Right lobe of liver (tissue), 6 donors: Measurements from ENCODE around the gene KASH5. TPM values are rescaled to one million over a fixed set of nuclear protein-coding genes. Genes with fewer than 3 reads are reported as not detected.

Experiments used
- ATAC-seq, 4 donors: fragments of 200-7000 bp; cut with Tn5 transposase; one replicate each; pipeline ENCODE4 v1.9.1; 2020; ENCODE audit warnings: mild to moderate bottlenecking in 4 of 4, moderate library complexity in 4 of 4
- DNase-seq, 3 donors: peaks; one replicate each; pipeline ENCODE4 v3.0.0-alpha.2; 2020
- H3K27ac ChIP-seq, 3 donors: fragments of 200-600 bp; one replicate each; pipeline ENCODE4 v1.8.0; 2022
- H3K27me3 ChIP-seq, 2 donors: fragments of 200-600 bp; one replicate each; pipeline ENCODE4 v1.8.0; 2022
- H3K36me3 ChIP-seq, 4 donors: fragments of 200-600 bp; sonication (generic) in 1 of 4; one replicate each; pipeline versions ENCODE4 v1.5.1 to v1.8.0; 2017 to 2022; ENCODE audit warnings: control low read depth in 1 of 4
- H3K4me1 ChIP-seq, 4 donors: fragments of 200-600 bp; sonication (generic) in 1 of 4; one replicate each; pipeline versions ENCODE4 v1.5.1 to v1.8.0; 2017 to 2022; ENCODE audit warnings: control low read depth in 1 of 4
- H3K4me3 ChIP-seq, 3 donors: fragments of 200-600 bp; one replicate each; pipeline ENCODE4 v1.8.0; 2022
- H3K9me3 ChIP-seq, 4 donors: fragments of 200-600 bp; sonication (generic) in 1 of 4; one replicate each; pipeline versions ENCODE4 v1.5.1 to v1.8.0; 2017 to 2022; ENCODE audit warnings: control low read depth in 1 of 4
- POLR2A ChIP-seq: fragments of 450-650 bp; IDR thresholded peaks from one replicate; pipeline ENCODE4 v1.6.1; 2017; ENCODE audit warnings: antibody characterized with exemption, mild to moderate bottlenecking
- WGBS: methylation state at CpG from one replicate; pipeline ENCODE4 v1.1.6; 2018; ENCODE audit warnings: low coverage, low lambda C conversion rate; ENCODE audit not compliant: insufficient coverage; ENCODE audit errors: missing lambda C conversion rate; 5-methylcytosine and 5-hydroxymethylcytosine counted together
- intact Hi-C, 2 donors: fragments of 100-400 bp; cut with DNase I; formaldehyde crosslinking; loops; one replicate each; pipeline versions ENCODE4 v1.11.2 to v1.14.1; 2022
- total RNA-seq, 6 experiments: library from RNA; depleted of rRNA in 2 of 6; stranded (reverse); fragments of >200 nt in 2 of 6; fragmentation: NEBNext Ultra II Directional in 3 of 6; extraction: Animal tissue kit (Norgen Biotek cat#: 25700) in 3 of 6; gene quantifications; one replicate each; pipeline versions ENCODE4 v1.1.0 to v1.2.4, GENCODE V29; 2016 to 2023
- TF ChIP-seq, protein P1 (sequence below), 4 donors: fragments of 200-600 bp in 3 of 4; fragments of 450-650 bp in 1 of 4; IDR thresholded peaks; one replicate each; pipeline versions ENCODE4 v1.5.1 to v1.8.0; 2016 to 2022; ENCODE audit warnings: antibody characterized with exemption in 4 of 4, mild to moderate bottlenecking in 2 of 4
- donor health status: DM: no; HTN: yes; CAD: no.
- donor health status: DM: no; HTN: no; CAD: no.
- donor health status: DM: no; HTN: no; CAD: no.
- donor health status: DM: no; HTN: yes; CAD: no.
- donor health status: DM: no; HTN: yes; CAD: no.

KASH5 gene
- total RNA-seq, 6 experiments from 2014 or later: 0.32 TPM; not detected in 5

DNA sequence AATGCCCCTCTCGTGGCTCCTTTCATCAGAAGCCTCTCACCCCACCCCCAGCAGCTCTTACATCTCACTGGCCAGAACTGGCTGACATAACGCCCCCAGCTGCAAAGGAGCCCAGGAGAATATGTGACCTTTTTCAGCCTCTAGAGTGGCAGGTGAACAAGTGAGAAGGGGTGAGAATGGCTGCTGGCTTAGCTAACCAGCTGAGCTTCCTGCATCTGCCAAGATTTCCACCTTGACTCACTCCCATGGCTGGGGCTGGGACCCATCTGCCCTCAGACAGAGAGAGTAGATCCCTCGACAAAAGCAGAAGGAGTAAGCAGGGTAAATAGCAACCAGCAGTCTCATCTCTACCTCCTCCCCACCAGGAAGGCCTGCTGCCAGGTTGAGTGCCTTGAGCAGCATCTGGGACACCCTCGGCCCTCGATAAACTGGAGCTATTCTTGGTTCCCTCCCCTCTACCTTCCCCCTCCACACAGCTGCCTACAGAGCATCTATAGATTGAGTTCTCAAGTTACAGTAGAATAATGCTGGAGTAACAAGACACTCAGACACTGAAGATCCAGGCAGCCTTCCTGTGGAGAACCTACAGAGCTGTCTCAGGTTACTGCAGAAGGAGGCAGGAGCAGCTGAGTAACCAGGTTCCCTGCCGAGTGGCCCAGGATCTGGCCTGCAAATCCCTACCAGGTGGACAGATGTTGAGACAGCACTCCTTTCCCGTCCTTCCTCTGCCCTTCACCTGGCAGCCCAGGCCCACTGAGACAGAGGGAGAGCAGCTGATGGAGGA lies 15.5 kb downstream of the KASH5 start:
- Histone ChIP-seq H3K27me3 (no peaks in the 10 kb centered on the region), H3K36me3 (no peaks in the 10 kb centered on the region), H3K9me3 (no peaks in the 10 kb centered on the region), H3K4me1 (no peaks in the 10 kb centered on the region), H3K4me3 (no peak overlapping the region), H3K27ac (no peak overlapping the region)
- DNase-seq: no peak
- no peak for TF ChIP-seq POLR2A
- TF ChIP-seq, protein P1, sequence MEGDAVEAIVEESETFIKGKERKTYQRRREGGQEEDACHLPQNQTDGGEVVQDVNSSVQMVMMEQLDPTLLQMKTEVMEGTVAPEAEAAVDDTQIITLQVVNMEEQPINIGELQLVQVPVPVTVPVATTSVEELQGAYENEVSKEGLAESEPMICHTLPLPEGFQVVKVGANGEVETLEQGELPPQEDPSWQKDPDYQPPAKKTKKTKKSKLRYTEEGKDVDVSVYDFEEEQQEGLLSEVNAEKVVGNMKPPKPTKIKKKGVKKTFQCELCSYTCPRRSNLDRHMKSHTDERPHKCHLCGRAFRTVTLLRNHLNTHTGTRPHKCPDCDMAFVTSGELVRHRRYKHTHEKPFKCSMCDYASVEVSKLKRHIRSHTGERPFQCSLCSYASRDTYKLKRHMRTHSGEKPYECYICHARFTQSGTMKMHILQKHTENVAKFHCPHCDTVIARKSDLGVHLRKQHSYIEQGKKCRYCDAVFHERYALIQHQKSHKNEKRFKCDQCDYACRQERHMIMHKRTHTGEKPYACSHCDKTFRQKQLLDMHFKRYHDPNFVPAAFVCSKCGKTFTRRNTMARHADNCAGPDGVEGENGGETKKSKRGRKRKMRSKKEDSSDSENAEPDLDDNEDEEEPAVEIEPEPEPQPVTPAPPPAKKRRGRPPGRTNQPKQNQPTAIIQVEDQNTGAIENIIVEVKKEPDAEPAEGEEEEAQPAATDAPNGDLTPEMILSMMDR (IDR thresholded peaks at IDR 0.05): no peak
- ATAC-seq: peak in 1 of 4 donors; percentile 21
- 66% methylated on average over 4 of the region's 7 CpGs for WGBS
- intact Hi-C loops: no loop called here

DNA sequence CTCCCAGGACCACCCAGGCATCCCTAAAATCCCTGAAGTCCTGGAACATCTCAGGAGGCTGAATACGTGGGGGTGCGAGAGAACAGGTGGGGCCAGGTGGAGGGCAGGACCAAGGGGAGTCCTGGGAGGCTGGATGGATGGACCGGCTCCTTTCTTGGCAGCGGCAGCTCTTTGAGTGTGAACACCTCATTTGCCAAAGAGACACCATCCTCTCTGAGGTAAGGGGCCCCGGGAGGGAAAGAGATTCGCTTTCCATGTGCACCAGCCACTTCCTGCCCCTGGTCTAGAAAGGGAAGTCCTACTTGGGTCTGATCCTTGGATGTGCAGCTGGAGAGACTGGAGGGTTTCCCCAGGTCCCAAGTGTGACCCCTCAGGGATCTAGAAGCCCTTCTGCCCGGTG lies 19.0 kb downstream of the KASH5 start:
- intact Hi-C loops: no loop called here

DNA sequence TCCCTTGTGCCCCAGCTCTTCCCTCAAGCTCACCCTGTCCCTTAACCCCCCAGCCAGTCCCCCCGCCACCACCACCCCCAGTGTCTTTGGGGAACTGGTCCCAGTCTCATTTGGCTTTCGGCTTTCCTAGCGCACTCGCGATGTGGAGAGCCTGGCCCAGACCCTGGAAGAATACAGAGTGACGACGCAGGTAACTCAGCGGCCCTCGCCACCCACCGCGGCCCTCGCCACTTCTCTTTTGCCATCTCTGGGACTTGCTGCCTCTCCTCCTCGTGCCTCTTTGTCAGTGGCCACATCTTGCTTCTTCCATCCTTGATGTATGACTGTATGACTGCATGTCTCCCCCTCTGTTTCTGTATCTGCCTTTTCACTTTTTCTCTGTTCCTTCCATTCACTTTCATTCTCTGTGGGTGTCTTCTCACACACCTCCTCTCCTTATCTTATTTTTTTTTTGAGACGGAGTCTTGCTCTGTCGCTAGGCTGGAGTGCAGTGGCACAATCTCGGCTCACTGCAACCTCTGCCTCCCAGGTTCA lies 19.5 kb downstream of the KASH5 start:
- no peak overlapping the region for H3K4me3 ChIP-seq
- H3K27me3 ChIP-seq: no peaks in the 10 kb centered on the region
- no peaks in the 10 kb centered on the region for H3K36me3 ChIP-seq
- TF ChIP-seq, protein P1 (IDR thresholded peaks at IDR 0.05): no peak
- TF ChIP-seq POLR2A: no peak
- ATAC-seq (no peak), DNase-seq (no peak)
- no peak overlapping the region for H3K27ac ChIP-seq
- no peaks in the 10 kb centered on the region for H3K4me1 ChIP-seq
- no peaks in the 10 kb centered on the region for H3K9me3 ChIP-seq
- intact Hi-C loops: no loop called here
- WGBS: 68% methylated on average over 13 of the region's 16 CpGs

More for the DNA sequence above, 19.0 kb downstream of the KASH5 start:
- Histone ChIP-seq H3K9me3 (no peaks in the 10 kb centered on the region), H3K4me1 (no peaks in the 10 kb centered on the region), H3K27me3 (no peaks in the 10 kb centered on the region), H3K27ac (no peak overlapping the region), H3K4me3 (no peak overlapping the region), H3K36me3 (no peaks in the 10 kb centered on the region)
- TF ChIP-seq, protein P1 (IDR thresholded peaks at IDR 0.05): no peak
- TF ChIP-seq POLR2A: no peak
- DNase-seq (no peak), ATAC-seq (no peak)
- WGBS: no CpG with 5 or more reads among the region's 7 CpGs

DNA sequence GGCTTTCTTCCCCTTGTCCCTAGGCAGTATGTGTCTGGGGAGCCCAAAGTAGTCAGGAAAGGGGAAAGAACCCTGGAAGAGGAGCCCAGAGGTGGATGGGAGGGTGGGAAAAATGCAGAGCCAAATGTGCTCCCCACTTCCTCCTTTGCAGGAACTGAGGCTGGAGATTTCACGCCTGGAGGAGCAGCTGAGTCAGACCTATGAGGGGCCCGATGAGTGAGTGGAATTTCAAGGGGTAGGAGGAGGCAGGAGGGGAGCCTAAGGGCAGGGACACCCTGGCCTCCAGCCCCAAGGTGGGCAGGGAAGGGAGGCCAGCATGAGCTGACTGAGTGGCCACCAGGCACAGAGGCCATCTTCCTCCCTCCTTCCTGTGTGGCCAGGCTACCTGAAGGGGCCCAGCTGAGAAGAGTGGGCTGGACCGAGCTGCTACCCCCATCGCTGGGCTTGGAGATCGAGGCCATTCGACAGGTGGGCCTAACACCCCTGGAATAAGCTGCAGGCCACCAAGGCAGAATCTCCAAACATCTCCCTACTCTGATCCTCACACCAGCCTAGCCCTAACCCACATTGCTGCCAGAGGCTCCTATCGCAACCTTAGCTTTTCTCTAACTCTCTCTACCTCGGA lies 20.9 kb downstream of the KASH5 start:
- H3K4me3 ChIP-seq: no peak overlapping the region
- no peak overlapping the region for H3K27ac ChIP-seq
- TF ChIP-seq, protein P1 (IDR thresholded peaks at IDR 0.05): no peak
- peak in 2 of 4 donors; percentile 16 to 18 for ATAC-seq
- H3K4me1 ChIP-seq: no peaks in the 10 kb centered on the region
- no peak for DNase-seq
- no peaks in the 10 kb centered on the region for H3K27me3 ChIP-seq
- no peaks in the 10 kb centered on the region for H3K36me3 ChIP-seq
- H3K9me3 ChIP-seq: no peaks in the 10 kb centered on the region
- intact Hi-C loops: no loop called here
- 50% methylated on average over 4 of the region's 8 CpGs for WGBS
